ENCODE measurements around the gene MNX1. TPM values are rescaled to one million over a fixed set of nuclear protein-coding genes. Genes with fewer than 3 reads are reported as not detected.

MNX1 gene
- total RNA-seq, result 0.24 TPM in 1 of 2 replicates, not detected in the other

DNA sequence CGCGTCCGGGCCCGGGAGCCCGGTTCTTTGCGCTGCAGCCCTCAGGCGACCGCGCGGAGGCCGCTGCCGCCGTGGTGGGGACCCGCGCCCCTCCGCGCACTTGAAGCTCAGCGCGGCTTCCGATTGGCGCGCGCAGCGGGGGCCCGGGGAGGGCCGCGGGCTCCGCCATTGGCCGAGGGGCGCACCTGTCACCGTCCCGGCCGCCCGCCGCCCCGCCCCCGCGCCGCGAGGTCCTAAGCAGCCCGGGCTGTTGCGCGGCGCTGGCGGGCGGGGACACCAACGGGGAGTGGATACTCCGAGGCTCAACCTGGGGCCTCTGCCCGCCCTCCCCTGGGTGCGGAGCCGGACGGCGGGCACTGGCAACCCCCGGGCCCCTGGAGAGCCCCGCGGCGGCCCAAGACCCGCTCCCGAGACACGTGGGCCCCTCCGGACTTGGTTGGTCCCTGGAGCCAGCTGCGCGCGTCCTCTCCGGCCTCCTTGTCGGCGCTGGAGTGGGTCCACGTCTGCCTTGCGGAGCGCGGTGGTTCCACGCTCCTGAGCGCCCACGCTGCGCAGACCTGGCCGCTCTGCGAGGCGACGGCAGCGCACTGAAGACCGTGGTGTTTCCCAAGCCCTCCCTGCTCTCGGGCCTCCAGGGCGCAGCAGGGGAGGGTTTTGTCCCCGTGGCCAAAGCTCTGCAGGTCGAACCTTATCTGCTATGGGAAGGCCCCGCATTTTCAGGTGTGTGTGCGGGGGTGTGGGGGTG lies at the start of gene MNX1:
Gene MNX1 (minus strand): TSS at position 76 of the 745 bp plus-strand sequence. CDS start 313 bp downstream, outside the sequence.

Other genes with a start within 250 kb of the MNX1 start
- gene LMBR1, start 117.5 kb downstream of the MNX1 start, total RNA-seq, result 47.0 and 59.5 TPM in 2 replicates
- 13.5 and 23.0 TPM in 2 replicates for gene NOM1, start 61.0 kb downstream of the MNX1 start, total RNA-seq
- gene UBE3C, start 128.3 kb upstream of the MNX1 start, total RNA-seq, result 118 and 121 TPM in 2 replicates

All from tracheal epithelial cell (primary cell).